ENCODE results near the gene NVL. TPM values are rescaled to one million over a fixed set of nuclear protein-coding genes. Genes with fewer than 3 reads are reported as not detected.

Gene NVL
- total and polyA plus RNA-seq, 10 of the 15 experiments (the other 5 are each of a cell fraction or from before 2014, with no cell fraction given): 20.3 to 49.6 (median 35.2) TPM

DNA sequence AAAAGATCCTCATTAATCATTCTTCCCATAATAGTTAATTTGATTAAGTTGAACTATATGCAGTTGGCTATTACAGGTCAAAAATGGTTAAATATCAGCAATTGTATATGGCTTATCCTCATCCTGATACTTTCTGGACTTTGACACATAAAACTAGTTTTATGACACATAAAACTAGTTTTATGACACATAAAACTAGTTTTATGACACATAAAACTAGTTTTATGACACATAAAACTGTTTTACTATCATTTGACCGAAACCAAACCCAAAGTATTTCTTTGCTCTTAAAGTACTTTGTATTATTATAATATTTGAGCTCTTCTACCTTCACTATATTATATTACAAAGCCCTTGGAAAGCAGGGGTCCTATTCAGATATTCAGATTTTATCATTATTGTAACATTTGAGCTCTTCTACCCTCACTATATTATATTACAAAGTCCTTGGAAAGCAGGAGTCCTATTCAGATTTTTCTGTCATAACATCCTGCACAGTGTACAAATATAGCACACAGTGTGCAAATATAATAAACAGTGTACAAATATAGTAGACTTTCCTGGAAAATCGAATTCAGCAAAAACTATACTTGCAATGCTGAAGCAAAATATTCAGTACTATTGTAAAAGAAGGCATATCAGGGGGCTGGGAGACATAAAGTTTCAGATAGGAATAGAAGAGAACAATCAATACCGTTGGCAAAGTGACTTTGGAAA is 53.0 kb downstream of the NVL start:
- H3K4me2 ChIP-seq (ENCODE audit: control insufficient read depth, insufficient read depth): no peak overlapping the region
- no peaks in the 10 kb centered on the region for H3K9me3 ChIP-seq (replicated peaks; ENCODE audit: control insufficient read depth, insufficient read depth, low read length)
- no peaks in the 10 kb centered on the region for H4K20me1 ChIP-seq (ENCODE audit: control insufficient read depth, insufficient read depth)
- no peaks in the 10 kb centered on the region for H3K27me3 ChIP-seq (replicated peaks in 1 of 2; ENCODE audit: control insufficient read depth in 2 of 2, insufficient read depth in 2 of 2, low read length in 1 of 2)
- peaks cover 1 to 3% of the 10 kb centered on the region in 2 experiments; a peak in 1 of 4 replicates for H3K36me3 ChIP-seq (ENCODE audit: control insufficient read depth in 2 of 2, insufficient read depth in 2 of 2, low read length in 1 of 2)
- no peaks in the 10 kb centered on the region for H3K4me1 ChIP-seq (ENCODE audit: control insufficient read depth, insufficient read depth, low read length)
- no TSS peak for BruUV-seq (replicated peaks)
- ChIA-PET SMC1A (ENCODE audit: uncharacterized antibody, unreplicated experiment) (interaction anchor here (1.4 kb wide), 1 partner anchor 20 kb away, joined by 3 read pairs; no protein-coding TSS in a partner anchor), CTCF (no interaction called here), RAD21 (ENCODE audit: unreplicated experiment) (no interaction called here), POLR2A (interaction anchor here (0.6 to 1.2 kb wide), 2 partner anchors 14 to 1461 kb away, joined by 4 read pairs; no protein-coding TSS in a partner anchor)
- H3K9ac ChIP-seq (ENCODE audit: control insufficient read depth, insufficient read depth, low read length): no peak overlapping the region
- no peak overlapping the region for H3K4me3 ChIP-seq
- H2AFZ ChIP-seq (ENCODE audit: control insufficient read depth, low read depth, low read length): no peak overlapping the region
- no peak for FAIRE-seq
- in situ Hi-C loops (cut with MboI) (no loop called here), intact Hi-C loops (cut with micrococcal nuclease; ENCODE audit: unreplicated experiment) (no loop called here)
- no peak for ATAC-seq
- WGBS (ENCODE audit: insufficient coverage, insufficient replicate concordance, low lambda C conversion rate, missing lambda C conversion rate): 62% methylated on average over 3 of the region's 3 CpGs
- no peaks in the 10 kb centered on the region for H3K79me2 ChIP-seq (ENCODE audit: control insufficient read depth, insufficient read depth, low read length)
- H3K27ac ChIP-seq (ENCODE audit: control insufficient read depth, insufficient read depth): no peak overlapping the region
- DNase-seq (ENCODE audit: low read depth, low spot score): no peak
- TF ChIP-seq, protein P1, sequence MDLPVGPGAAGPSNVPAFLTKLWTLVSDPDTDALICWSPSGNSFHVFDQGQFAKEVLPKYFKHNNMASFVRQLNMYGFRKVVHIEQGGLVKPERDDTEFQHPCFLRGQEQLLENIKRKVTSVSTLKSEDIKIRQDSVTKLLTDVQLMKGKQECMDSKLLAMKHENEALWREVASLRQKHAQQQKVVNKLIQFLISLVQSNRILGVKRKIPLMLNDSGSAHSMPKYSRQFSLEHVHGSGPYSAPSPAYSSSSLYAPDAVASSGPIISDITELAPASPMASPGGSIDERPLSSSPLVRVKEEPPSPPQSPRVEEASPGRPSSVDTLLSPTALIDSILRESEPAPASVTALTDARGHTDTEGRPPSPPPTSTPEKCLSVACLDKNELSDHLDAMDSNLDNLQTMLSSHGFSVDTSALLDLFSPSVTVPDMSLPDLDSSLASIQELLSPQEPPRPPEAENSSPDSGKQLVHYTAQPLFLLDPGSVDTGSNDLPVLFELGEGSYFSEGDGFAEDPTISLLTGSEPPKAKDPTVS (IDR thresholded peaks at IDR 0.05; ENCODE audit: low read depth, low read length): no peak
- TF ChIP-seq BRCA1 (IDR thresholded peaks at IDR 0.05; ENCODE audit: low read depth, low read length) (no peak), CBX5 (IDR thresholded peaks at IDR 0.05; ENCODE audit: low read depth) (no peak), MEF2A (IDR thresholded peaks at IDR 0.05; ENCODE audit: insufficient read depth, low read depth, low read length) (no peak), NFYB (IDR thresholded peaks at IDR 0.05; ENCODE audit: insufficient read depth, low read depth, low read length) (no peak), ZNF207 (IDR thresholded peaks at IDR 0.05; ENCODE audit: borderline replicate concordance) (no peak)
- TF ChIP-seq, protein P2, sequence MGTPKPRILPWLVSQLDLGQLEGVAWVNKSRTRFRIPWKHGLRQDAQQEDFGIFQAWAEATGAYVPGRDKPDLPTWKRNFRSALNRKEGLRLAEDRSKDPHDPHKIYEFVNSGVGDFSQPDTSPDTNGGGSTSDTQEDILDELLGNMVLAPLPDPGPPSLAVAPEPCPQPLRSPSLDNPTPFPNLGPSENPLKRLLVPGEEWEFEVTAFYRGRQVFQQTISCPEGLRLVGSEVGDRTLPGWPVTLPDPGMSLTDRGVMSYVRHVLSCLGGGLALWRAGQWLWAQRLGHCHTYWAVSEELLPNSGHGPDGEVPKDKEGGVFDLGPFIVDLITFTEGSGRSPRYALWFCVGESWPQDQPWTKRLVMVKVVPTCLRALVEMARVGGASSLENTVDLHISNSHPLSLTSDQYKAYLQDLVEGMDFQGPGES (IDR thresholded peaks at IDR 0.05): no peak
- TF ChIP-seq, protein P3, sequence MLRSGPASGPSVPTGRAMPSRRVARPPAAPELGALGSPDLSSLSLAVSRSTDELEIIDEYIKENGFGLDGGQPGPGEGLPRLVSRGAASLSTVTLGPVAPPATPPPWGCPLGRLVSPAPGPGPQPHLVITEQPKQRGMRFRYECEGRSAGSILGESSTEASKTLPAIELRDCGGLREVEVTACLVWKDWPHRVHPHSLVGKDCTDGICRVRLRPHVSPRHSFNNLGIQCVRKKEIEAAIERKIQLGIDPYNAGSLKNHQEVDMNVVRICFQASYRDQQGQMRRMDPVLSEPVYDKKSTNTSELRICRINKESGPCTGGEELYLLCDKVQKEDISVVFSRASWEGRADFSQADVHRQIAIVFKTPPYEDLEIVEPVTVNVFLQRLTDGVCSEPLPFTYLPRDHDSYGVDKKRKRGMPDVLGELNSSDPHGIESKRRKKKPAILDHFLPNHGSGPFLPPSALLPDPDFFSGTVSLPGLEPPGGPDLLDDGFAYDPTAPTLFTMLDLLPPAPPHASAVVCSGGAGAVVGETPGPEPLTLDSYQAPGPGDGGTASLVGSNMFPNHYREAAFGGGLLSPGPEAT (IDR thresholded peaks at IDR 0.05; ENCODE audit: low read depth): no peak
